ENCODE data around the gene ITGB4. TPM values are rescaled to one million over a fixed set of nuclear protein-coding genes. Genes with fewer than 3 reads are reported as not detected.

Gene ITGB4
- total and polyA plus RNA-seq, 10 of the 15 experiments (the other 5 are each of a cell fraction or from before 2014, with no cell fraction given): 0.06 to 1.6 (median 0.27) TPM; not detected in 2

GRCh38 chr17:75722076-75722475 is 817 bp downstream of the ITGB4 start:
- Histone ChIP-seq H3K4me1 (ENCODE audit: control insufficient read depth, insufficient read depth, low read length) (no peaks in the 10 kb centered on the region), H3K4me3 (no peak overlapping the region), H2AFZ (ENCODE audit: control insufficient read depth, low read depth, low read length) (no peak overlapping the region), H3K4me2 (ENCODE audit: control insufficient read depth, insufficient read depth) (no peak overlapping the region), H3K27ac (ENCODE audit: control insufficient read depth, insufficient read depth) (no peak overlapping the region), H3K79me2 (ENCODE audit: control insufficient read depth, insufficient read depth, low read length) (no peaks in the 10 kb centered on the region), H3K9me3 (replicated peaks; ENCODE audit: control insufficient read depth, insufficient read depth, low read length) (no peaks in the 10 kb centered on the region), H3K36me3 (ENCODE audit: control insufficient read depth in 2 of 2, insufficient read depth in 2 of 2, low read length in 1 of 2) (no peaks in the 10 kb centered on the region), H4K20me1 (ENCODE audit: control insufficient read depth, insufficient read depth) (no peaks in the 10 kb centered on the region), H3K9ac (ENCODE audit: control insufficient read depth, insufficient read depth, low read length) (no peak overlapping the region), H3K27me3 (replicated peaks in 1 of 2; ENCODE audit: control insufficient read depth in 2 of 2, insufficient read depth in 2 of 2, low read length in 1 of 2) (peaks cover 0 to 1% of the 10 kb centered on the region in 2 experiments; a peak in 2 of 4 replicates)
- no peak for TF ChIP-seq RAD21 (IDR thresholded peaks at IDR 0.05; ENCODE audit: insufficient read depth, low read depth, low read length)
- no peak for TF ChIP-seq YY1 (IDR thresholded peaks at IDR 0.05; ENCODE audit: low read depth, low read length)
- no peak for TF ChIP-seq CHD2 (IDR thresholded peaks at IDR 0.05; ENCODE audit: borderline replicate concordance, low read depth, low read length)
- no peak for TF ChIP-seq SKIL (IDR thresholded peaks at IDR 0.05; ENCODE audit: low read depth, poor library complexity, severe bottlenecking)
- TF ChIP-seq ZZZ3 (IDR thresholded peaks at IDR 0.05; ENCODE audit: control insufficient read depth, insufficient read length, low read depth): no peak
- TF ChIP-seq TCF12 (IDR thresholded peaks at IDR 0.05; ENCODE audit: low read depth, low read length): no peak
- no peak for TF ChIP-seq PML (IDR thresholded peaks at IDR 0.05; ENCODE audit: low read length)
- ChIA-PET RAD21 (ENCODE audit: unreplicated experiment) (no interaction called here), CTCF (interaction anchor here (0.6 kb wide), 1 partner anchor 94 kb away, joined by 4 read pairs; no protein-coding TSS in a partner anchor), SMC1A (ENCODE audit: uncharacterized antibody, unreplicated experiment) (no interaction called here), POLR2A (no interaction called here)
- ATAC-seq: no peak
- 60% methylated on average over 5 of the region's 5 CpGs for WGBS (ENCODE audit: insufficient coverage, insufficient replicate concordance, low lambda C conversion rate, missing lambda C conversion rate)
- intact Hi-C loops (cut with micrococcal nuclease; ENCODE audit: unreplicated experiment) (no loop called here), in situ Hi-C loops (cut with MboI) (no loop called here)
- DNase-seq (ENCODE audit: low read depth, low spot score): no peak
- no peak for FAIRE-seq
- BruUV-seq (replicated peaks): no TSS peak
